Neuronal stem cell (in vitro differentiated cells): ENCODE results near the gene METTL9.
"Not testable (repeated sequence)": the region's sequence is repeated elsewhere in the genome, so short reads cannot be mapped to it uniquely, and the experiment has no call there.

Experiments used
- DNase-seq: peaks from one replicate; pipeline ENCODE4 v3.0.0-alpha.2; 2013; ENCODE audit warnings: low spot score
- H2AFZ ChIP-seq: one replicate; pipeline ENCODE4 v1.6.1; 2013; ENCODE audit warnings: mild to moderate bottlenecking, low read length, inconsistent platforms
- H2AK5ac ChIP-seq: 2 replicates; pipeline ENCODE4 v1.6.1; 2013; ENCODE audit warnings: low read depth, mild to moderate bottlenecking, inconsistent platforms, low read length, moderate library complexity, mixed read lengths
- H2BK120ac ChIP-seq: 2 replicates; pipeline ENCODE4 v1.6.1; 2013; ENCODE audit warnings: low read depth, mild to moderate bottlenecking, inconsistent platforms, low read length, moderate library complexity, mixed read lengths
- H2BK12ac ChIP-seq: one replicate; pipeline ENCODE4 v1.6.1; 2013; ENCODE audit warnings: low read length, inconsistent platforms
- H2BK15ac ChIP-seq: 2 replicates; pipeline ENCODE4 v1.6.1; 2013; ENCODE audit warnings: mild to moderate bottlenecking, low read length, inconsistent platforms, mixed read lengths
- H2BK5ac ChIP-seq: one replicate; pipeline ENCODE4 v1.6.1; 2013; ENCODE audit warnings: inconsistent platforms, mild to moderate bottlenecking, low read length, moderate library complexity
- H3K14ac ChIP-seq: one replicate; pipeline ENCODE4 v1.6.1; 2013; ENCODE audit warnings: low read length, inconsistent platforms
- H3K18ac ChIP-seq: 2 replicates; pipeline ENCODE4 v1.6.1; 2013; ENCODE audit warnings: low read length, inconsistent platforms
- H3K23ac ChIP-seq: 2 replicates; pipeline ENCODE4 v1.6.1; 2013; ENCODE audit warnings: low read depth, mild to moderate bottlenecking, mixed read lengths, low read length, inconsistent platforms; ENCODE audit not compliant: poor library complexity
- H3K27ac ChIP-seq: replicated peaks from 3 replicates; pipeline ENCODE4 v1.5.1; 2013; ENCODE audit warnings: low read length, inconsistent platforms
- H3K27me3 ChIP-seq, 3 experiments: 2 replicates each; pipeline ENCODE4 v1.6.1; 2013; ENCODE audit warnings: low read length in 3 of 3, mild to moderate bottlenecking in 2 of 3, inconsistent platforms in 1 of 3, low read depth in 1 of 3, mixed read lengths in 1 of 3, moderate library complexity in 1 of 3; ENCODE audit not compliant: control insufficient read depth in 3 of 3, insufficient read depth in 3 of 3
- H3K36me3 ChIP-seq, 2 donors: replicated peaks in 1 of 2; 2 replicates each; pipeline ENCODE4 v1.6.1; 2013; ENCODE audit warnings: low read length in 2 of 2; ENCODE audit not compliant: control insufficient read depth in 2 of 2, insufficient read depth in 2 of 2
- H3K4ac ChIP-seq: 2 replicates; pipeline ENCODE4 v1.6.1; 2013; ENCODE audit warnings: inconsistent platforms, mild to moderate bottlenecking, low read length, moderate library complexity
- H3K4me1 ChIP-seq, 2 donors: 1 replicate in 1 of 2; 2 replicates in 1 of 2; pipeline ENCODE4 v1.6.1; 2013; ENCODE audit warnings: low read length in 2 of 2, low read depth in 1 of 2; ENCODE audit not compliant: control insufficient read depth in 2 of 2, insufficient read depth in 1 of 2
- H3K4me2 ChIP-seq: one replicate; pipeline ENCODE4 v1.6.1; 2013; ENCODE audit warnings: mild to moderate bottlenecking, low read length, inconsistent platforms; ENCODE audit not compliant: insufficient read depth, poor library complexity, severe bottlenecking
- H3K4me3 ChIP-seq, 2 donors: 2 replicates each; pipeline ENCODE4 v1.5.1; 2013; ENCODE audit warnings: low read length in 2 of 2, mild to moderate bottlenecking in 2 of 2, inconsistent platforms in 1 of 2, moderate library complexity in 1 of 2
- H3K79me1 ChIP-seq: one replicate; pipeline ENCODE4 v1.6.1; 2013; ENCODE audit warnings: low read depth, mild to moderate bottlenecking, inconsistent platforms, low read length, moderate library complexity
- H3K9ac ChIP-seq: one replicate; pipeline ENCODE4 v1.6.1; 2013; ENCODE audit warnings: mild to moderate bottlenecking, low read depth, low read length, inconsistent platforms; ENCODE audit not compliant: poor library complexity
- H3K9me3 ChIP-seq, 2 donors: replicated peaks in 1 of 2; 2 replicates each; pipeline versions ENCODE3 to v1.6.1; 2013; ENCODE audit warnings: low read length in 2 of 2, mild to moderate bottlenecking in 2 of 2, inconsistent platforms in 1 of 2, low read depth in 1 of 2, mixed read lengths in 1 of 2, moderate library complexity in 1 of 2; ENCODE audit not compliant: control insufficient read depth in 2 of 2, insufficient read depth in 1 of 2
- H4K8ac ChIP-seq: one replicate; pipeline ENCODE4 v1.6.1; 2013; ENCODE audit warnings: low read depth, mild to moderate bottlenecking, inconsistent platforms, low read length, moderate library complexity
- H4K91ac ChIP-seq: one replicate; pipeline ENCODE4 v1.6.1; 2013; ENCODE audit warnings: low read length, low read depth, mild to moderate bottlenecking, inconsistent platforms; ENCODE audit not compliant: poor library complexity
- WGBS, 2 donors: extraction: QIAGEN DNeasy Blood & Tissue Kit; methylation state at CpG; one replicate each; pipeline ENCODE4 v1.1.7; 2013; ENCODE audit warnings: missing lambda C conversion rate in 2 of 2, mixed read lengths in 1 of 2; ENCODE audit not compliant: insufficient read length in 2 of 2, insufficient replicate concordance in 1 of 2; ENCODE audit errors: extremely low coverage in 2 of 2; 5-methylcytosine and 5-hydroxymethylcytosine counted together

METTL9 gene

DNA sequence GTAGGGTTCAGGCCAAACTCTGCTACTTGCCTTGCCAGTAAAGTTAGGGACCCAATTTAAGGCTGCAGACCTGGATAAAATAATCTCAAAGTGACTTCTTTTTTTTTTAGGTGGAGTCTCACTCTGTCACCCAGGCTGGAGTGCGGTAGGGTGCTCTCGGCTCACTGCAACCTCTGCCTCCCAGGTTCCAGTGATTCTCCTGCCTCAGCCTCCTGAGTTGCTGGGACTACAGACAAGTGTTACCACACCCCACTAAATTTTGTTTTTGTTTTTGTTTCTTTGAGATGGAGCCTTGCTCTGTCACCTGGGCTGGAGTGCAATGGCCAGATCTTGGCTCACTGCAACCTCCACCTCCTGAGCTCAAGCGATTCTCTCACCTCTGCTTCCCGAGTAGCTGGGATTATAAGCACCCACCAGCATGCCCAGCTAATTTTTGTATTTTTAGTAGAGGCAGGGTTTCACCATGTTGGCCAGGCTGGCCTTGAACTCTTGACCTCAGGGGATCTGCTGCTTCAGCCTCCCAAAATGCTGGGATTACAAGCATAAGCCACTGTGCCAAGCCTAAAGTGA, 43.3 kb upstream of the METTL9 start:
- not testable (repeated sequence) for H3K36me3 ChIP-seq, H2AFZ ChIP-seq, H2BK12ac ChIP-seq, H4K91ac ChIP-seq, H2BK15ac ChIP-seq, H2AK5ac ChIP-seq, H3K14ac ChIP-seq, H3K27ac ChIP-seq, DNase-seq, H3K18ac ChIP-seq, H2BK5ac ChIP-seq, H3K23ac ChIP-seq, H4K8ac ChIP-seq, H3K4ac ChIP-seq, H2BK120ac ChIP-seq, H3K79me1 ChIP-seq, H3K4me3 ChIP-seq, H3K9me3 ChIP-seq, H3K9ac ChIP-seq, H3K4me2 ChIP-seq, H3K4me1 ChIP-seq
- WGBS, 2 donors = no CpG with 5 or more reads among the region's 4 CpGs
- peaks cover 0 to 37% (median 0%) of the 10 kb centered on the region in 3 experiments for H3K27me3 ChIP-seq

GRCh38 chr16:21556651-21557241, 42.6 kb upstream of the METTL9 start:
- H3K9me3 ChIP-seq, H3K36me3 ChIP-seq, H3K14ac ChIP-seq, H3K4ac ChIP-seq, H3K4me2 ChIP-seq, H3K4me1 ChIP-seq, H3K79me1 ChIP-seq, H3K9ac ChIP-seq, H2BK12ac ChIP-seq, H4K8ac ChIP-seq, H2AK5ac ChIP-seq, H4K91ac ChIP-seq, H2BK120ac ChIP-seq, DNase-seq, H2BK15ac ChIP-seq, H2AFZ ChIP-seq, H3K23ac ChIP-seq, H3K18ac ChIP-seq, H3K27ac ChIP-seq, H2BK5ac ChIP-seq, H3K4me3 ChIP-seq: not testable (repeated sequence)
- WGBS, 2 donors = no CpG with 5 or more reads among the region's 25 CpGs
- H3K27me3 ChIP-seq = peaks cover 0 to 37% (median 0%) of the 10 kb centered on the region in 3 experiments

GRCh38 chr16:21560462-21560861, 38.9 kb upstream of the METTL9 start:
- Histone ChIP-seq H2BK12ac (no peak overlapping the region), H3K4ac (no peak overlapping the region), H3K14ac (no peak overlapping the region), H4K8ac (no peak overlapping the region), H2AK5ac (no peak overlapping the region), H3K36me3 (no peaks in the 10 kb centered on the region), H4K91ac (no peak overlapping the region), H2BK15ac (no peak overlapping the region), H3K27me3 (peaks cover 0 to 49% (median 0%) of the 10 kb centered on the region in 3 experiments), H3K18ac (no peak overlapping the region), H2BK120ac (no peak overlapping the region), H3K9ac (no peak overlapping the region), H3K4me1 (no peaks in the 10 kb centered on the region), H2BK5ac (no peak overlapping the region), H2AFZ (no peak overlapping the region), H3K4me3 (no peak overlapping the region), H3K4me2 (no peak overlapping the region), H3K23ac (no peak overlapping the region), H3K27ac (no peak overlapping the region), H3K79me1 (no peaks in the 10 kb centered on the region), H3K9me3 (no peaks in the 10 kb centered on the region)
- DNase-seq = no peak
- no CpG with 5 or more reads among the region's 2 CpGs for WGBS, 2 donors

DNA sequence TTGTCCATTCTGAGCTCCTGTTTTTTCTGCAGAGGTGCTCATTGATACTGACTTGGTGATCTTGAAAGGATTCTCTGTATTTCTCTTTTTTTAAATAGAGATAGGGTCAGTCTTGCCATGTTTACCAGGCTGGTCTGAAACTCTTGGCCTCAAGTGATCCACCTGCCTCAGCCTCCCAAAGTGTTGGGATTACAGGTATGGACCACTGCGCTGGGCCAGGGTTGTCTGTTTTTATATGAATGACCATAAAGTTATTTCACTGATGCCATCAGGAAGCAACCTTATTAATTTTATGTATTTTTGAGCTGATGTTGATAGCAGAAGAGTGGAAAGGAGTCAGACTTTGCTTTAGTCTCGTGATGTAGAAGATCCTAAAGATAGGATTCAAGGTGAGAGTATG, 35.7 kb upstream of the METTL9 start:
- H3K4ac ChIP-seq = no peak overlapping the region
- no peak overlapping the region for H2BK15ac ChIP-seq
- H3K36me3 ChIP-seq = no peaks in the 10 kb centered on the region
- H3K79me1 ChIP-seq = no peaks in the 10 kb centered on the region
- no peak overlapping the region for H3K4me2 ChIP-seq
- H4K8ac ChIP-seq = no peak overlapping the region
- WGBS, 2 donors = no CpG with 5 or more reads among the region's 2 CpGs
- H3K9me3 ChIP-seq = no peaks in the 10 kb centered on the region
- no peak overlapping the region for H2AFZ ChIP-seq
- DNase-seq = no peak
- H2BK12ac ChIP-seq = no peak overlapping the region
- H2BK5ac ChIP-seq = no peak overlapping the region
- H2AK5ac ChIP-seq = no peak overlapping the region
- no peak overlapping the region for H3K9ac ChIP-seq
- H3K27me3 ChIP-seq = peaks cover 0 to 44% (median 0%) of the 10 kb centered on the region in 3 experiments
- no peak overlapping the region for H4K91ac ChIP-seq
- no peak overlapping the region for H3K23ac ChIP-seq
- peaks cover 0 to 2% of the 10 kb centered on the region in 2 donors for H3K4me1 ChIP-seq
- H3K18ac ChIP-seq = no peak overlapping the region
- no peak overlapping the region for H3K14ac ChIP-seq
- no peak overlapping the region for H2BK120ac ChIP-seq
- no peak overlapping the region for H3K27ac ChIP-seq
- H3K4me3 ChIP-seq = no peak overlapping the region
